Spleen (tissue), 7 donors: ENCODE results near the gene MDFI.

Experiments
- CTCF ChIP-seq, 11 experiments: fragments of 200-600 bp in 7 of 11; fragments of 450-650 bp in 4 of 11; sonication (generic) in 4 of 11; IDR thresholded peaks in 8 of 11; conservative IDR thresholded peaks in 3 of 11; 1 replicate in 7 of 11; 2 replicates in 4 of 11; pipeline versions ENCODE4 v1.4.0 to v1.8.0; 2016 to 2021; ENCODE audit warnings: antibody characterized with exemption in 11 of 11, inconsistent platforms in 4 of 11, mild to moderate bottlenecking in 1 of 11
- POLR2AphosphoS5 ChIP-seq, 3 donors: sonication (generic); formaldehyde crosslinking; IDR thresholded peaks; one replicate each; pipeline ENCODE4 v1.5.1; 2017; ENCODE audit warnings: antibody characterized with exemption in 3 of 3
- donor health status: DM: no; HTN: no; CAD: no; lungs with moderate emphysema.
- donor health status: DM: no; HTN: no; CAD: no.
- donor health status: DM: no; HTN: no; CAD: no.

DNA sequence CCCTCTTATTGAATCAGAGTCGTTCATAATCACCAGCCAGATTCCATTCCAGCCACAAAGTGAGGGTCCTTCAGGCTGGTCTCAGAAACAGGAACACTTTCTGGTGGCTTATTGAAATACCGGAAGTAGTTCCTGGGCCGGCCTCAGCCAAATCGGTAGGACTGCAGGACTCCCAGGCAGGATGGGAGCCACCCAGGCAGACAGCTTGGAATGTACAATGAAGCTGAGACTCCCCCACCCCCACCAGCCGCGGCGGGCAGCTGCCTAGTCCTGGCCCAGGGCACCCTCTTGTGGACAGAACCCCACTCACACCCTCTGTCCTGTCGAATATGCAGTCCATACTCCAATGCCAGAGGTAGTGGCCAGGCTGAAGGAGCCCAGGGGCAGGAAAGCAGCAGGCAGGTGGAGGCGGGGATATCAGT is 43.8 kb downstream of the MDFI start:
- TF ChIP-seq CTCF (IDR thresholded peaks at IDR 0.05 in 8 of 11, conservative IDR thresholded peaks at IDR 0.05 in 3 of 11) (peak; percentile 63 to 93 (median 78)), POLR2AphosphoS5 (IDR thresholded peaks at IDR 0.05) (peak; percentile 50 to 73 (median 62))
